Measurements from ENCODE around the gene RHO.

RHO gene

GRCh38 chr3:129559565-129560079, 31.2 kb downstream of the RHO start:
- H3K4me3 ChIP-seq (ENCODE audit: low read length) = no peak overlapping the region

DNA sequence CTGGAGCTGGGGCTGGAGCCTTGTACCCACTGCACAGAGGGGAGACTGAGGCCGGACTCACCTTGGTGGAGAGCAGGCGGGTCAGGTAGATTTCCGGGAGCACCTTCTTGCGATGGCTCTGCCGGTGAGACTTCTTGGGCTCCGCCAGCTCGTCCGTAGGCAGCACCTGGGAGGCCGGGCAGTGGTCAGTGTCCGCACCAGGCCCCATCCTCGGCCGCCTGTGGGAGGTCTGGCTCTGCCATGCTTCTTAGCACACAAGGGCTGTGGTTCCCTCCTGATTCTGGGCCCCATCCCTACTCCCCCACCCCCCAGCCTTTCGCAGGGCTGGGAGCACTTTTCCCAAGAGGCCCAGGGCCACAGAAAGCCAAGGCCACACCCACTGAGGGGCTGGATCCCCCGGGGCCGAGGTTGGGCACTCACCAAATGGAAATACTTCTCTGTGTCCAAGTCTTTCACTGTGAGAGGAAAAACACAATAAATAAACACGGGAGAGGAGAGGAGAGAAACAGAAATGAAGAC, 31.9 kb downstream of the RHO start:
- Histone ChIP-seq H3K79me2 (ENCODE audit: low read length) (no peaks in the 10 kb centered on the region), H3K27me3 (replicated peaks; ENCODE audit: insufficient read depth, low read length) (no peaks in the 10 kb centered on the region), H3K9me2 (replicated peaks; ENCODE audit: insufficient read depth, low read length) (no peaks in the 10 kb centered on the region), H3K4me1 (ENCODE audit: low read length) (peaks cover 7% of the 10 kb centered on the region), H2AFZ (ENCODE audit: low read length) (no peak overlapping the region), H3K4me2 (ENCODE audit: low read depth, low read length) (no peak overlapping the region), H3K9ac (ENCODE audit: low read length) (no peak overlapping the region), H3K36me3 (replicated peaks; ENCODE audit: insufficient read depth, low read length) (no peaks in the 10 kb centered on the region), H3K4me3 (ENCODE audit: low read length) (no peak overlapping the region), H3K27ac (ENCODE audit: low read length) (no peak overlapping the region), H3F3A (ENCODE audit: insufficient read depth, low read length) (no peaks in the 10 kb centered on the region), H3K9me3 (replicated peaks; ENCODE audit: insufficient read depth, low read length) (no peaks in the 10 kb centered on the region), H4K20me1 (ENCODE audit: insufficient read depth, low read length) (no peaks in the 10 kb centered on the region)
- TF ChIP-seq EZH2phosphoT487 (IDR thresholded peaks at IDR 0.05; ENCODE audit: low read length) = no peak
- no peak for DNase-seq

More at GRCh38 chr3:129559565-129560079, 31.2 kb downstream of the RHO start:
- Histone ChIP-seq H3K4me1 (ENCODE audit: low read length) (peaks cover 7% of the 10 kb centered on the region), H3F3A (ENCODE audit: insufficient read depth, low read length) (no peaks in the 10 kb centered on the region), H3K4me2 (ENCODE audit: low read depth, low read length) (no peak overlapping the region), H3K36me3 (replicated peaks; ENCODE audit: insufficient read depth, low read length) (no peaks in the 10 kb centered on the region), H4K20me1 (ENCODE audit: insufficient read depth, low read length) (no peaks in the 10 kb centered on the region), H3K79me2 (ENCODE audit: low read length) (no peaks in the 10 kb centered on the region), H3K27ac (ENCODE audit: low read length) (no peak overlapping the region), H3K9me3 (replicated peaks; ENCODE audit: insufficient read depth, low read length) (no peaks in the 10 kb centered on the region), H3K9me2 (replicated peaks; ENCODE audit: insufficient read depth, low read length) (no peaks in the 10 kb centered on the region), H3K27me3 (replicated peaks; ENCODE audit: insufficient read depth, low read length) (no peaks in the 10 kb centered on the region), H2AFZ (ENCODE audit: low read length) (no peak overlapping the region), H3K9ac (ENCODE audit: low read length) (no peak overlapping the region)
- no peak for DNase-seq
- TF ChIP-seq EZH2phosphoT487 (IDR thresholded peaks at IDR 0.05; ENCODE audit: low read length) (no peak), EZH2 (optimal IDR thresholded peaks at IDR 0.05; ENCODE audit: low read depth, low read length) (no peak)
- TF ChIP-seq, protein P1, sequence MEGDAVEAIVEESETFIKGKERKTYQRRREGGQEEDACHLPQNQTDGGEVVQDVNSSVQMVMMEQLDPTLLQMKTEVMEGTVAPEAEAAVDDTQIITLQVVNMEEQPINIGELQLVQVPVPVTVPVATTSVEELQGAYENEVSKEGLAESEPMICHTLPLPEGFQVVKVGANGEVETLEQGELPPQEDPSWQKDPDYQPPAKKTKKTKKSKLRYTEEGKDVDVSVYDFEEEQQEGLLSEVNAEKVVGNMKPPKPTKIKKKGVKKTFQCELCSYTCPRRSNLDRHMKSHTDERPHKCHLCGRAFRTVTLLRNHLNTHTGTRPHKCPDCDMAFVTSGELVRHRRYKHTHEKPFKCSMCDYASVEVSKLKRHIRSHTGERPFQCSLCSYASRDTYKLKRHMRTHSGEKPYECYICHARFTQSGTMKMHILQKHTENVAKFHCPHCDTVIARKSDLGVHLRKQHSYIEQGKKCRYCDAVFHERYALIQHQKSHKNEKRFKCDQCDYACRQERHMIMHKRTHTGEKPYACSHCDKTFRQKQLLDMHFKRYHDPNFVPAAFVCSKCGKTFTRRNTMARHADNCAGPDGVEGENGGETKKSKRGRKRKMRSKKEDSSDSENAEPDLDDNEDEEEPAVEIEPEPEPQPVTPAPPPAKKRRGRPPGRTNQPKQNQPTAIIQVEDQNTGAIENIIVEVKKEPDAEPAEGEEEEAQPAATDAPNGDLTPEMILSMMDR (IDR thresholded peaks at IDR 0.05; ENCODE audit: low read length) = no peak

GRCh38 chr3:129560911-129561594, 32.6 kb downstream of the RHO start:
- no peaks in the 10 kb centered on the region for H3K79me2 ChIP-seq (ENCODE audit: low read length)
- no peaks in the 10 kb centered on the region for H3K36me3 ChIP-seq (replicated peaks; ENCODE audit: insufficient read depth, low read length)
- H3F3A ChIP-seq (ENCODE audit: insufficient read depth, low read length) = no peaks in the 10 kb centered on the region
- H3K4me1 ChIP-seq (ENCODE audit: low read length) = peaks cover 7% of the 10 kb centered on the region
- no peaks in the 10 kb centered on the region for H3K9me3 ChIP-seq (replicated peaks; ENCODE audit: insufficient read depth, low read length)
- no peak overlapping the region for H3K27ac ChIP-seq (ENCODE audit: low read length)
- no peak overlapping the region for H3K4me2 ChIP-seq (ENCODE audit: low read depth, low read length)
- no peaks in the 10 kb centered on the region for H4K20me1 ChIP-seq (ENCODE audit: insufficient read depth, low read length)
- no peak overlapping the region for H2AFZ ChIP-seq (ENCODE audit: low read length)
- no peak overlapping the region for H3K4me3 ChIP-seq (ENCODE audit: low read length)
- H3K9ac ChIP-seq (ENCODE audit: low read length) = no peak overlapping the region
- TF ChIP-seq EZH2phosphoT487 (IDR thresholded peaks at IDR 0.05; ENCODE audit: low read length) (no peak), EZH2 (optimal IDR thresholded peaks at IDR 0.05; ENCODE audit: low read depth, low read length) (no peak)
- TF ChIP-seq, protein P1 (IDR thresholded peaks at IDR 0.05; ENCODE audit: low read length) = no peak
- no peaks in the 10 kb centered on the region for H3K27me3 ChIP-seq (replicated peaks; ENCODE audit: insufficient read depth, low read length)
- H3K9me2 ChIP-seq (replicated peaks; ENCODE audit: insufficient read depth, low read length) = no peaks in the 10 kb centered on the region
- DNase-seq = no peak

Measured in MM.1S (cell line).